ENCODE results near the gene AIFM3. TPM values are rescaled to one million over a fixed set of nuclear protein-coding genes. Genes with fewer than 3 reads are reported as not detected.

Gene AIFM3
- total and polyA plus RNA-seq, 2 of the 13 experiments (the other 11 are each of a cell fraction or from before 2014, with no cell fraction given), result 9.0 to 15.3 TPM

DNA sequence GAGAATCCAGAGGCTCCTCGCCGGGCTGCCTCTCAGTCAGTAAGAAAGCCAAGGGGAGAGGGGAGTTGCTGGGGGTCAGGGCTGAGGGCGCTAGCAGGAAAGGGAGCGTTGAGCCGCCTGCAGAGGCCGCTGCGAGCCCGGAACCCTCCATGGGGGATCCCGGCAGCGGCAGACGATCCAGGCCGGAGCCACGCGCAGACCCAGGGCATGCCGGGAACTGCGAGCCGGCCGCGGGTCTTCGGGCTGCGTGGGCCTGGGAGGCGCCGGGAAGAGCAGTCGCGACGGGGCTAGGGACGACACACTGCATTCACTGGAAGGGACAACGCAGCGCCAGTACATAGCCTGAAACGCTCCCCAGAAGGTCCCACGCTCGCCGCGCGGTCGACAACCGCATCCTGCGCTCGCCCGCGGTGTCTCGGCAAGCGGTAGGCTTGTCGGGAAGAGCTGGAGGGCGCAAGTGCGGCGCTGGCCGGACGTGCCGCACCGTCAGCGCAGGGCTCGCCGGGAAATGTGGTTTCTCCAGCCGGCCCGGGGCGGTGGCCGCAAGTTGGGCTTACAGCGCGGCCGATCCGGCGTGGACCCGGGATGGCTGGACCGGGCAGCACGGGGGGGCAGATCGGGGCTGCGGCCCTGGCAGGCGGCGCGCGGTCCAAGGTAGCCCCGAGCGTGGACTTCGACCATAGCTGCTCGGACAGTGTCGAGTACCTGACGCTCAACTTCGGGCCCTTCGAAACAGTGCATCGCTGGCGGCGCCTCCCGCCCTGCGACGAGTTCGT lies 14.9 kb downstream of the AIFM3 start, which contains the start of gene LZTR1 (continued):
- TF ChIP-seq DMAP1 (CRISPR knock-in tag; IDR thresholded peaks at IDR 0.05), result peak; percentile 95
- 0 out of 2 replicates have a peak, but pooled peaks have one; percentile 38 for TF ChIP-seq ZFP36L2 (CRISPR knock-in tag; IDR thresholded peaks at IDR 0.05)
- TF ChIP-seq, protein P1, sequence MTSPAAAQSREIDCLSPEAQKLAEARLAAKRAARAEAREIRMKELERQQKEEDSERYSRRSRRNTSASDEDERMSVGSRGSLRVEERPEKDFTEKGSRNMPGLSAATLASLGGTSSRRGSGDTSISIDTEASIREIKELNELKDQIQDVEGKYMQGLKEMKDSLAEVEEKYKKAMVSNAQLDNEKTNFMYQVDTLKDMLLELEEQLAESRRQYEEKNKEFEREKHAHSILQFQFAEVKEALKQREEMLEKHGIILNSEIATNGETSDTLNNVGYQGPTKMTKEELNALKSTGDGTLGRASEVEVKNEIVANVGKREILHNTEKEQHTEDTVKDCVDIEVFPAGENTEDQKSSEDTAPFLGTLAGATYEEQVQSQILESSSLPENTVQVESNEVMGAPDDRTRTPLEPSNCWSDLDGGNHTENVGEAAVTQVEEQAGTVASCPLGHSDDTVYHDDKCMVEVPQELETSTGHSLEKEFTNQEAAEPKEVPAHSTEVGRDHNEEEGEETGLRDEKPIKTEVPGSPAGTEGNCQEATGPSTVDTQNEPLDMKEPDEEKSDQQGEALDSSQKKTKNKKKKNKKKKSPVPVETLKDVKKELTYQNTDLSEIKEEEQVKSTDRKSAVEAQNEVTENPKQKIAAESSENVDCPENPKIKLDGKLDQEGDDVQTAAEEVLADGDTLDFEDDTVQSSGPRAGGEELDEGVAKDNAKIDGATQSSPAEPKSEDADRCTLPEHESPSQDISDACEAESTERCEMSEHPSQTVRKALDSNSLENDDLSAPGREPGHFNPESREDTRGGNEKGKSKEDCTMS (CRISPR knock-in tag; conservative IDR thresholded peaks at IDR 0.05), result no peak
- peak; percentile 91 for TF ChIP-seq ZNF224 (CRISPR knock-in tag; IDR thresholded peaks at IDR 0.05)
- TF ChIP-seq, protein P2, sequence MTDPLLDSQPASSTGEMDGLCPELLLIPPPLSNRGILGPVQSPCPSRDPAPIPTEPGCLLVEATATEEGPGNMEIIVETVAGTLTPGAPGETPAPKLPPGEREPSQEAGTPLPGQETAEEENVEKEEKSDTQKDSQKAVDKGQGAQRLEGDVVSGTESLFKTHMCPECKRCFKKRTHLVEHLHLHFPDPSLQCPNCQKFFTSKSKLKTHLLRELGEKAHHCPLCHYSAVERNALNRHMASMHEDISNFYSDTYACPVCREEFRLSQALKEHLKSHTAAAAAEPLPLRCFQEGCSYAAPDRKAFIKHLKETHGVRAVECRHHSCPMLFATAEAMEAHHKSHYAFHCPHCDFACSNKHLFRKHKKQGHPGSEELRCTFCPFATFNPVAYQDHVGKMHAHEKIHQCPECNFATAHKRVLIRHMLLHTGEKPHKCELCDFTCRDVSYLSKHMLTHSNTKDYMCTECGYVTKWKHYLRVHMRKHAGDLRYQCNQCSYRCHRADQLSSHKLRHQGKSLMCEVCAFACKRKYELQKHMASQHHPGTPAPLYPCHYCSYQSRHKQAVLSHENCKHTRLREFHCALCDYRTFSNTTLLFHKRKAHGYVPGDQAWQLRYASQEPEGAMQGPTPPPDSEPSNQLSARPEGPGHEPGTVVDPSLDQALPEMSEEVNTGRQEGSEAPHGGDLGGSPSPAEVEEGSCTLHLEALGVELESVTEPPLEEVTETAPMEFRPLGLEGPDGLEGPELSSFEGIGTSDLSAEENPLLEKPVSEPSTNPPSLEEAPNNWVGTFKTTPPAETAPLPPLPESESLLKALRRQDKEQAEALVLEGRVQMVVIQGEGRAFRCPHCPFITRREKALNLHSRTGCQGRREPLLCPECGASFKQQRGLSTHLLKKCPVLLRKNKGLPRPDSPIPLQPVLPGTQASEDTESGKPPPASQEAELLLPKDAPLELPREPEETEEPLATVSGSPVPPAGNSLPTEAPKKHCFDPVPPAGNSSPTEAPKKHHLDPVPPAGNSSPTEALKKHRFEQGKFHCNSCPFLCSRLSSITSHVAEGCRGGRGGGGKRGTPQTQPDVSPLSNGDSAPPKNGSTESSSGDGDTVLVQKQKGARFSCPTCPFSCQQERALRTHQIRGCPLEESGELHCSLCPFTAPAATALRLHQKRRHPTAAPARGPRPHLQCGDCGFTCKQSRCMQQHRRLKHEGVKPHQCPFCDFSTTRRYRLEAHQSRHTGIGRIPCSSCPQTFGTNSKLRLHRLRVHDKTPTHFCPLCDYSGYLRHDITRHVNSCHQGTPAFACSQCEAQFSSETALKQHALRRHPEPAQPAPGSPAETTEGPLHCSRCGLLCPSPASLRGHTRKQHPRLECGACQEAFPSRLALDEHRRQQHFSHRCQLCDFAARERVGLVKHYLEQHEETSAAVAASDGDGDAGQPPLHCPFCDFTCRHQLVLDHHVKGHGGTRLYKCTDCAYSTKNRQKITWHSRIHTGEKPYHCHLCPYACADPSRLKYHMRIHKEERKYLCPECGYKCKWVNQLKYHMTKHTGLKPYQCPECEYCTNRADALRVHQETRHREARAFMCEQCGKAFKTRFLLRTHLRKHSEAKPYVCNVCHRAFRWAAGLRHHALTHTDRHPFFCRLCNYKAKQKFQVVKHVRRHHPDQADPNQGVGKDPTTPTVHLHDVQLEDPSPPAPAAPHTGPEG (CRISPR knock-in tag; IDR thresholded peaks at IDR 0.05), result peak; percentile 86; the same call in 1 of the 2 replicates
- no peak for TF ChIP-seq HNRNPUL1 (IDR thresholded peaks at IDR 0.05; ENCODE audit: low read depth, low read length)
- TF ChIP-seq ZNF772 (CRISPR knock-in tag; IDR thresholded peaks at IDR 0.05), result peak; percentile 93; the same call in 1 of the 2 replicates
- TF ChIP-seq RXRA (CRISPR knock-in tag; IDR thresholded peaks at IDR 0.05), result no peak; the same call in 1 of the 2 replicates
- TF ChIP-seq, protein P3, sequence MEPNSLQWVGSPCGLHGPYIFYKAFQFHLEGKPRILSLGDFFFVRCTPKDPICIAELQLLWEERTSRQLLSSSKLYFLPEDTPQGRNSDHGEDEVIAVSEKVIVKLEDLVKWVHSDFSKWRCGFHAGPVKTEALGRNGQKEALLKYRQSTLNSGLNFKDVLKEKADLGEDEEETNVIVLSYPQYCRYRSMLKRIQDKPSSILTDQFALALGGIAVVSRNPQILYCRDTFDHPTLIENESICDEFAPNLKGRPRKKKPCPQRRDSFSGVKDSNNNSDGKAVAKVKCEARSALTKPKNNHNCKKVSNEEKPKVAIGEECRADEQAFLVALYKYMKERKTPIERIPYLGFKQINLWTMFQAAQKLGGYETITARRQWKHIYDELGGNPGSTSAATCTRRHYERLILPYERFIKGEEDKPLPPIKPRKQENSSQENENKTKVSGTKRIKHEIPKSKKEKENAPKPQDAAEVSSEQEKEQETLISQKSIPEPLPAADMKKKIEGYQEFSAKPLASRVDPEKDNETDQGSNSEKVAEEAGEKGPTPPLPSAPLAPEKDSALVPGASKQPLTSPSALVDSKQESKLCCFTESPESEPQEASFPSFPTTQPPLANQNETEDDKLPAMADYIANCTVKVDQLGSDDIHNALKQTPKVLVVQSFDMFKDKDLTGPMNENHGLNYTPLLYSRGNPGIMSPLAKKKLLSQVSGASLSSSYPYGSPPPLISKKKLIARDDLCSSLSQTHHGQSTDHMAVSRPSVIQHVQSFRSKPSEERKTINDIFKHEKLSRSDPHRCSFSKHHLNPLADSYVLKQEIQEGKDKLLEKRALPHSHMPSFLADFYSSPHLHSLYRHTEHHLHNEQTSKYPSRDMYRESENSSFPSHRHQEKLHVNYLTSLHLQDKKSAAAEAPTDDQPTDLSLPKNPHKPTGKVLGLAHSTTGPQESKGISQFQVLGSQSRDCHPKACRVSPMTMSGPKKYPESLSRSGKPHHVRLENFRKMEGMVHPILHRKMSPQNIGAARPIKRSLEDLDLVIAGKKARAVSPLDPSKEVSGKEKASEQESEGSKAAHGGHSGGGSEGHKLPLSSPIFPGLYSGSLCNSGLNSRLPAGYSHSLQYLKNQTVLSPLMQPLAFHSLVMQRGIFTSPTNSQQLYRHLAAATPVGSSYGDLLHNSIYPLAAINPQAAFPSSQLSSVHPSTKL (CRISPR knock-in tag; IDR thresholded peaks at IDR 0.05), result no peak
- no peak for TF ChIP-seq SRSF9 (IDR thresholded peaks at IDR 0.05; ENCODE audit: borderline replicate concordance, insufficient read depth, low read depth, low read length, poor library complexity, severe bottlenecking)
- peak; percentile 81; the same call in 1 of the 2 replicates for TF ChIP-seq ZNF850 (CRISPR knock-in tag; conservative IDR thresholded peaks at IDR 0.05)
- peak; percentile 95 for TF ChIP-seq TAF1 (CRISPR knock-in tag; IDR thresholded peaks at IDR 0.05)
- no peak for TF ChIP-seq SCMH1 (CRISPR knock-in tag; IDR thresholded peaks at IDR 0.05; ENCODE audit: borderline replicate concordance)
- peak; percentile 82; the same call in 1 of the 2 replicates for TF ChIP-seq KAT7 (CRISPR knock-in tag; IDR thresholded peaks at IDR 0.05; ENCODE audit: borderline replicate concordance)
- no peak for TF ChIP-seq ZNF432 (CRISPR knock-in tag; IDR thresholded peaks at IDR 0.05; ENCODE audit: borderline replicate concordance)
- TF ChIP-seq RBFOX2 (IDR thresholded peaks at IDR 0.05; ENCODE audit: low read depth, low read length), result peak; percentile 100
